Muscle of leg (tissue), 11 donors: Measurements from ENCODE around the gene VCAM1. TPM values are rescaled to one million over a fixed set of nuclear protein-coding genes. Genes with fewer than 3 reads are reported as not detected.
"Not testable (repeated sequence)": the region's sequence is repeated elsewhere in the genome, so short reads cannot be mapped to it uniquely, and the experiment has no call there.

Experiments used
- DNase-seq: peaks from one replicate; pipeline ENCODE4 v3.0.0; 2013
- H3K27ac ChIP-seq: one replicate; pipeline ENCODE4 v1.5.1; 2013; ENCODE audit warnings: mild to moderate bottlenecking, low read length, control low read depth
- H3K27me3 ChIP-seq: one replicate; pipeline ENCODE4 v1.6.1; 2013; ENCODE audit warnings: low read length; ENCODE audit not compliant: control insufficient read depth, insufficient read depth
- H3K36me3 ChIP-seq: one replicate; pipeline ENCODE4 v1.6.1; 2013; ENCODE audit warnings: low read length; ENCODE audit not compliant: control insufficient read depth, insufficient read depth
- H3K4me1 ChIP-seq: one replicate; pipeline ENCODE4 v1.6.1; 2013; ENCODE audit warnings: low read length; ENCODE audit not compliant: control insufficient read depth, insufficient read depth
- H3K4me3 ChIP-seq: one replicate; pipeline ENCODE4 v1.5.1; 2013; ENCODE audit warnings: low read length, control low read depth
- H3K9me3 ChIP-seq: replicated peaks from 2 replicates; pipeline ENCODE4 v1.6.1; 2013; ENCODE audit warnings: low read depth, low read length; ENCODE audit not compliant: control insufficient read depth
- WGBS: methylation state at CpG from one replicate; pipeline ENCODE4 v1.1.5; 2013; ENCODE audit warnings: missing lambda C conversion rate; ENCODE audit not compliant: insufficient coverage; 5-methylcytosine and 5-hydroxymethylcytosine counted together
- polyA plus RNA-seq, 8 donors: library from polyadenylated mRNA; unstranded; fragments of 120-200 nt; gene quantifications; one replicate each; pipeline versions ENCODE4 v1.2.1 to v1.2.3, GENCODE V29; 2013; ENCODE audit warnings: inconsistent platforms in 1 of 8, low replicate concordance in 1 of 8; ENCODE audit not compliant: insufficient read length in 8 of 8, insufficient read depth in 1 of 8
- total RNA-seq: library from RNA; stranded (reverse); fragments of 120-200 nt; gene quantifications from one replicate; pipeline ENCODE4 v1.2.4, GENCODE V29; 2013

The VCAM1 gene
- total and polyA plus RNA-seq, 9 donors = 5.8 to 18.5 (median 10.5) TPM

DNA sequence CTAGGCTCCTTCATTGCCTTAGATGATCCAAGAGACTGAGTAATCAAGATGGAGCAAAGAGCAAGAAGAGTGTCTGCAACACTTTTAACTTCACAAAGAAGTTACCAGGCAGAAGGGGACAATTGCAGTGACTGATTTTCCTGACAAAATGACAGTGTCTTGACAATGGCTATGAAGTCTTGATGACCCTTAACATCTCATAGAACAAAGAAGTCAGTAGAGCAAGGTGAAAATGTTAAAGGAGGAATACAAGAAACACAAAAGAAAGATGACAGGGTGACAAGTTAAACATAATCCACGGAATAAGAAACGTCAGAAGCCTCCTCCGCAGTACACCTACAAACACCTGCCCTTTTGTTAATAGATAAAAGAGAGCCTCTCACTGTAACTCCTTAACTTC, 15.1 kb upstream of the VCAM1 start:
- DNase-seq = no peak
- H3K36me3 ChIP-seq = no peaks in the 10 kb centered on the region
- H3K27ac ChIP-seq = no peak overlapping the region
- H3K9me3 ChIP-seq = no peaks in the 10 kb centered on the region
- no peaks in the 10 kb centered on the region for H3K4me1 ChIP-seq
- H3K27me3 ChIP-seq = no peaks in the 10 kb centered on the region
- no CpG with 5 or more reads among the region's 3 CpGs for WGBS
- no peak overlapping the region for H3K4me3 ChIP-seq

DNA sequence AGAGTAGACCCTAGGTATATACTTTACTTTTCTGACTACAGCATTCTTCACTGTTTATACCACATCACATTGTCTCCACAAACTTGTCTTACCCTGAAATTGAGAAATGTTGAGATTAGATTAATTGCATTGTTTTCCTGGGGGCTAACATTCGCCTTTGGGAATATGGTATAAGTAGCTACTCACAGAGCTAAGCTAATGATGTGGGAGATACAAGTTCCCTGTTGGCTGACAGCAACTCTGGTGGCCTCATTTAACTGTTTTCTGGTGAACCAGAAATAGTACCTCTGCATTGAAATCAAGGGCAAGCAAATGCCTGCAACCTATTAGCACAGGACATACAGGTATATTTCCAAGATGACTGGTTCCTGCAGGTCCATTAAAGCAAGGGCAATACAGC, 13.2 kb upstream of the VCAM1 start:
- DNase-seq = no peak
- Histone ChIP-seq H3K4me1 (no peaks in the 10 kb centered on the region), H3K27me3 (no peaks in the 10 kb centered on the region), H3K4me3 (no peak overlapping the region), H3K9me3 (no peaks in the 10 kb centered on the region), H3K27ac (no peak overlapping the region), H3K36me3 (no peaks in the 10 kb centered on the region)
- WGBS = 71% methylated on average over 1 of the region's 1 CpG

DNA sequence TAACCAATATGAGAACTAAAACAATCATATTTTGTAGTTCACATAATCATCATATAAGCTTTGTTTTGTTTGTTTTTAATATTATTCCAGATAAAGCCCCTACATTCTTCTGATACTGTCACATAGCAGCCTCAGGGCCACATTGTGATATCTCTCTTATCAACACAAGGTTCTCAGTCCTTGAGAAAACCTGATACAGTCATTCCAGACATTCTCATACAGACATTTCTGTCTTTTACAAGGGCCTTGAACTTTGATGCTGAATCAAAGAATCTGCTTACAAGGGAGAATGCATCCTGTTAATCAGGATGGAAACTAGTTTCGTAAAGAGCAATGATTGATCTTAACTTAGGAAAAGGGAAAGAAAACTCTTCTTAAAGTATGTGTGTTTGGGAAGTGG, 12.7 kb upstream of the VCAM1 start:
- Histone ChIP-seq H3K36me3 (no peaks in the 10 kb centered on the region), H3K9me3 (no peaks in the 10 kb centered on the region), H3K27ac (no peak overlapping the region), H3K27me3 (no peaks in the 10 kb centered on the region), H3K4me1 (no peaks in the 10 kb centered on the region), H3K4me3 (no peak overlapping the region)
- DNase-seq = no peak
- WGBS = no CpG with 5 or more reads among the region's 1 CpG

DNA sequence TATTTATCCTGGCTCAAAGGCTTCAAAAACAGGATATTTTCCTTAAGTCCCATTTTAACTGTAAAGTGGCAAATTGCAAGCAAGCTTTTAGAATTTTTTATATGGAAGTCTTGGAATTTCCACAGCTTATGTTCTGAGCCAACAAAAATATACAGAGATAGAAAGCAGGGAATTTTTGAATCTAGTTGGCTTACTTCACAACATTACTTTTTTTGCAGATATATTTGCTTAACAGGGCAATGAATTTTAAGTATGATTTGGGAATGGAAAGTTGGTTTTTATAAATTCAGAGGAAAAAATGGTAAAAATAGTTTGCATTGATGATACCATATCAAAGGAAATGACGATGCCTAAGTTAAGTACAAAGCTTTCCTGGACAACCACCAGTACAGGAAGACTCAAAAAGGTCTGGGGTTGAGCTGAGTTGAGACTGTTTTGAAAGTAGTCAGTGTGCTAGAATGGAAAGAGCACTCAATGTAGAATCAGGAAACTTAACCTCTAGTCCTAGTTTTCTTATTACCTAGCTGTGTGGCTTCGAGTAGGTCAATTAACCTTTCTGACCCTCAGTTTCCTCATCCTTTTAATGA, 11.0 kb upstream of the VCAM1 start:
- no peak overlapping the region for H3K4me3 ChIP-seq
- no peak overlapping the region for H3K27ac ChIP-seq
- H3K27me3 ChIP-seq = no peaks in the 10 kb centered on the region
- no peaks in the 10 kb centered on the region for H3K4me1 ChIP-seq
- H3K36me3 ChIP-seq = no peaks in the 10 kb centered on the region
- H3K9me3 ChIP-seq = no peaks in the 10 kb centered on the region
- DNase-seq = peak; percentile 66
- whole genome bisulfite sequencing = no CpG with 5 or more reads among the region's 2 CpGs

DNA sequence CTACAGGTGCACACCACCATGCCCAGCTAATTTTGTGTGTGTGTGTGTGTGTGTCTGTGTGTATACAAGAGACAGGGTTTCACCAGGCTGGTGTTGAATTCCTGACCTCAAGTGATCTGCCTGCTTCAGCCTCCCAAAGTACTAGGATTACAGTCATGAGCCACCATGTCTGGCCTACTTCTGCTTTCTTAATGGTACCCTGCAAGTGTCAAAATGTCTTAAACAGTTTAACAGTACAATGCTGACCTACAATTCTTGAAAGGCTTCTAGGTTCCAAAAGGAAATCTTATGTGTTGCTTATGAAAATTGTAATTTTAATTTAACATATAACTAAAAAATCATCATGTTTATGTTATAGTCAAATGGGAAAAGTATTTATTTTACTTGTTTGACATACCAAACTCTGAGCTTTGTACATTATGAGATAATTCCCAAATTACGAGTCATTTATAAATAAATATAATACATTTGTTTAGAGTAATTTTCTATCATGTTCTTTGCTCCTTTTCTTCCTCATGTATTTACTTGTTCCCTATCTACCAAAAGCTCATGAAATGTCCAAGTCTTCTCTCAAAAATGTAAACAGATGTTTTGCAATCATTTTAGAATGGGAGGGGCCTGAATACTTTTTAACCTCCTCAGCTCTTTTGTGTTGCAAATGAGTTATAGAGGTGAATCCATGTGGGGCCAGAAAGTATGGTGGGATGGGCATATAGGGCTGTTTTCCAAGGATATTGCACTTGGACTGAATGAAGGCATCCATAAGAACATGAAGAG, 8.4 kb upstream of the VCAM1 start:
- no peak overlapping the region for H3K27ac ChIP-seq
- no peaks in the 10 kb centered on the region for H3K36me3 ChIP-seq
- H3K4me3 ChIP-seq = no peak overlapping the region
- WGBS = no CpG with 5 or more reads among the region's 1 CpG
- no peaks in the 10 kb centered on the region for H3K9me3 ChIP-seq
- DNase-seq = no peak
- H3K4me1 ChIP-seq = no peaks in the 10 kb centered on the region
- H3K27me3 ChIP-seq = no peaks in the 10 kb centered on the region

DNA sequence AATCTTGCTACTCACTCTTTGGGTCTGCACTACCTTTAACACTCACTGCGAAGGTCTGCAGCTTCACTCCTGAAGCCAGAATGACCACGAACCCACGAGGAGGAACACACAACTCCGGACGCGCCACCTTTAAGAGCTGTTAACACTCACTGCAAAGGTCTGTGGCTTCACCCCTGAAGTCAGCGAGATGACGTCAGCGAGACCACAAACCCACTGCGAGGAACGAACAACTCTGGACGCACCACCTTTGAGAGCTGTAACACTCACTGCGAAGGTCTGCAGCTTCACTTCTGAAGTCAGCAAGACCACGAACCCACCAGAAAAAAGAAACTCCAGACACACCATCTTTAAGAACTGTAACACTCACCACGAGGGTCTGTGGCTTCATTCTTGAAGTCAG, 6.5 kb upstream of the VCAM1 start:
- whole genome bisulfite sequencing = 83% methylated on average over 14 of the region's 15 CpGs
- not testable (repeated sequence) for H3K27me3 ChIP-seq, H3K9me3 ChIP-seq, DNase-seq, H3K4me3 ChIP-seq, H3K4me1 ChIP-seq, H3K27ac ChIP-seq, H3K36me3 ChIP-seq

DNA sequence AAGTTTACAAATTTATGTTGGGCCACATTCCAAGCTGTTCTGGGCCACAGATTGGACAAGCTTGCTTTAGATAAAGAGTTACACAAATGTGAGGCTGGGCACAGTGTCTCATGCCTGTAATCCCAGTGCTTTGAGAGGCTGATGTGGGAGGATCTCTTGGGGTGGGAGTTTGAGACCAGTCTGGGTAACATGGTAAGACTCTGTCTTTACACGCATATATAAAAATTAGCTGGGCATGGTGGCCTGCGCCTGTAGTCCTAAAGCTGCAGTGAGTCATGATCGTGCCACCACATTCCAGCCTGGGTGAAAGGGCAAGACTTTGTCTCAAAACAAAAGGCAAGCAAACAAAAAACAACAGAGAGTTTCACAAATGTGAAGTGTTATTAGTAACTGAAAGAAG, 5.9 kb upstream of the VCAM1 start:
- Histone ChIP-seq H3K27me3 (no peaks in the 10 kb centered on the region), H3K27ac (no peak overlapping the region), H3K4me1 (no peaks in the 10 kb centered on the region), H3K36me3 (no peaks in the 10 kb centered on the region), H3K4me3 (no peak overlapping the region), H3K9me3 (no peaks in the 10 kb centered on the region)
- DNase-seq = no peak
- WGBS = no CpG with 5 or more reads among the region's 3 CpGs

DNA sequence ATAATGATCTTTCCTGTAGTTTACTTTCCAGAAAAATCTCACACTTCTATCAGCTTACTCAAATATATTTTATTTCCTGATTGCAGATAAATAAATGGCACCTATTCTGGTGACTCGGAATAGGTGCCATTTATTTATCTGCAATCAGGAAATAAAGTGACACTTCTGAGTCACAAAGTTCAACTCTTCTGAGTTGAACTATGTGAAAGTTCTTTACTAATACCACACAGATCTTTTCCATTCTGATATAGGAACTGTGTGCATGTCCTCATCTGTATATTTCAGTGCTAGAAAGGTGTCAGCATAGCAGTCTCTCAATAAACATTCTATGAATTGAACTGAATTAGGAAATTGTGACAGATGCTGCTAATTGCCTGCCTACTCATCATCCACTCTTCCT, 4.9 kb upstream of the VCAM1 start:
- Histone ChIP-seq H3K4me1 (no peaks in the 10 kb centered on the region), H3K27ac (no peak overlapping the region), H3K4me3 (no peak overlapping the region), H3K36me3 (no peaks in the 10 kb centered on the region), H3K27me3 (no peaks in the 10 kb centered on the region), H3K9me3 (no peaks in the 10 kb centered on the region)
- no CpG with 5 or more reads among the region's 1 CpG for WGBS
- DNase-seq = no peak

DNA sequence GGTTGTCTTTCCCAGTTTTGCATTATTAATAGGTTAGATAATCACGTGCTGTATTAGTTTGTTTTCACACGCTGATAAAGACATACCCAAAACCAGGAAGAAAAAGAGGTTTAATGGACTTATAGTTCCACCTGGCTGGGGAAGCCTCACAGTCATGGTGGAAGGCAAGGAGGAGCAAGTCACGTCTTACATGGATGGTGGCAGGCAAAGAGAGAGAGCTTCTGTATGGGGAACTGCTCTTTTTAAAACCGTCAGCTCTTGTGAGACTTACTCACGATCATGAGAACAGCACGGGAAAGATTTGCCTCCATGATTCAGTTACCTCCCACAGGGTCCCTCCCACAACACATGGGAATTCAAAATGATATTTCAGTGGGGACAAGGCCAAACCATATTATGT, 2.3 kb upstream of the VCAM1 start:
- no peaks in the 10 kb centered on the region for H3K27me3 ChIP-seq
- no peak for DNase-seq
- no peak overlapping the region for H3K4me3 ChIP-seq
- WGBS = 100% methylated on average over 1 of the region's 6 CpGs
- H3K9me3 ChIP-seq = no peaks in the 10 kb centered on the region
- no peak overlapping the region for H3K27ac ChIP-seq
- H3K36me3 ChIP-seq = no peaks in the 10 kb centered on the region
- H3K4me1 ChIP-seq = no peaks in the 10 kb centered on the region

DNA sequence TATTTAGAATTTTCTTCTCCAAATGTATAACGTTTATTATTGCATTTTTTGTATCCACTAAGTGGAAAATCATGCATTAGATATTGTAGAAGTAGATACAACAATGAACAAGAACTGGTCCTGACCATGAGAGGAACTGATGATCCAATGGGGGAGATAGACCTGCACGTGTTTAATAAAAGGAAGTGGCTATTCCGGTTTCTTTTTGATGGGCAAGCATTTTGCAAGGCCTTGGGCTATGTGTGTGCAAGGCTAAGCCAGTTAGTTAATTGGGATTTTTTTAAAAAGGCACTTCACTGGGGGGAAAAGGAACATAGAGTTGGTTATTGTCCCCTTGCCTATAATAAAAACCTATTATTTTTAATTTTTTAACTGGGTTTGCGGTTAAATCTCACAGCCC, 961 bp upstream of the VCAM1 start:
- 18% methylated on average over 2 of the region's 4 CpGs for WGBS
- Histone ChIP-seq H3K36me3 (no peaks in the 10 kb centered on the region), H3K4me3 (no peak overlapping the region), H3K27me3 (no peaks in the 10 kb centered on the region), H3K27ac (no peak overlapping the region), H3K4me1 (no peaks in the 10 kb centered on the region), H3K9me3 (no peaks in the 10 kb centered on the region)
- DNase-seq = peak; percentile 53
